Vagina (tissue), 2 donors: ENCODE data around the gene ATP4B.

Experiments used
- CTCF ChIP-seq, 3 experiments: fragments of 450-650 bp in 2 of 3; fragments of 200-600 bp in 1 of 3; sonication (generic) in 1 of 3; IDR thresholded peaks; one replicate each; pipeline ENCODE4 v1.5.1; 2017 to 2019; ENCODE audit warnings: antibody characterized with exemption in 3 of 3, mild to moderate bottlenecking in 2 of 3, moderate library complexity in 2 of 3
- POLR2A ChIP-seq, 2 donors: fragments of 450-650 bp; IDR thresholded peaks; one replicate each; pipeline ENCODE4 v1.6.1; 2017; ENCODE audit warnings: antibody characterized with exemption in 2 of 2, mild to moderate bottlenecking in 2 of 2, moderate library complexity in 2 of 2
- POLR2AphosphoS5 ChIP-seq, 2 donors: sonication (generic); formaldehyde crosslinking; IDR thresholded peaks; one replicate each; pipeline ENCODE4 v1.9.0; 2017; ENCODE audit warnings: antibody characterized with exemption in 2 of 2, mild to moderate bottlenecking in 2 of 2, low read depth in 1 of 2; ENCODE audit not compliant: insufficient read depth in 1 of 2

GRCh38 chr13:113601166-113602070 is 56.6 kb downstream of the ATP4B start:
- no peak for TF ChIP-seq POLR2A (IDR thresholded peaks at IDR 0.05)
- TF ChIP-seq CTCF (IDR thresholded peaks at IDR 0.05), result no peak
- TF ChIP-seq POLR2AphosphoS5 (IDR thresholded peaks at IDR 0.05; ENCODE audit: insufficient read depth in 1 of 2, low read depth in 1 of 2), result no peak
